ENCODE results near the gene OGT.

GRCh38 chrX:71536285-71536684, 3.4 kb downstream of the OGT start:
- TF ChIP-seq POLR2AphosphoS5 (IDR thresholded peaks at IDR 0.05; ENCODE audit: borderline replicate concordance, low read depth, low read length) (no peak), EZH2 (IDR thresholded peaks at IDR 0.05) (no peak)

All from SK-N-MC (cell line).